ENCODE measurements around the gene IDH3B. TPM values are rescaled to one million over a fixed set of nuclear protein-coding genes. Genes with fewer than 3 reads are reported as not detected.
A peak's percentile ranks its signal among the peaks of the same experiment; 100 is the strongest.

The IDH3B gene
- total and polyA plus RNA-seq, 9 of the 15 experiments (the other 6 are each of a cell fraction or from before 2014, with no cell fraction given): 91.7 to 224 (median 155) TPM

DNA sequence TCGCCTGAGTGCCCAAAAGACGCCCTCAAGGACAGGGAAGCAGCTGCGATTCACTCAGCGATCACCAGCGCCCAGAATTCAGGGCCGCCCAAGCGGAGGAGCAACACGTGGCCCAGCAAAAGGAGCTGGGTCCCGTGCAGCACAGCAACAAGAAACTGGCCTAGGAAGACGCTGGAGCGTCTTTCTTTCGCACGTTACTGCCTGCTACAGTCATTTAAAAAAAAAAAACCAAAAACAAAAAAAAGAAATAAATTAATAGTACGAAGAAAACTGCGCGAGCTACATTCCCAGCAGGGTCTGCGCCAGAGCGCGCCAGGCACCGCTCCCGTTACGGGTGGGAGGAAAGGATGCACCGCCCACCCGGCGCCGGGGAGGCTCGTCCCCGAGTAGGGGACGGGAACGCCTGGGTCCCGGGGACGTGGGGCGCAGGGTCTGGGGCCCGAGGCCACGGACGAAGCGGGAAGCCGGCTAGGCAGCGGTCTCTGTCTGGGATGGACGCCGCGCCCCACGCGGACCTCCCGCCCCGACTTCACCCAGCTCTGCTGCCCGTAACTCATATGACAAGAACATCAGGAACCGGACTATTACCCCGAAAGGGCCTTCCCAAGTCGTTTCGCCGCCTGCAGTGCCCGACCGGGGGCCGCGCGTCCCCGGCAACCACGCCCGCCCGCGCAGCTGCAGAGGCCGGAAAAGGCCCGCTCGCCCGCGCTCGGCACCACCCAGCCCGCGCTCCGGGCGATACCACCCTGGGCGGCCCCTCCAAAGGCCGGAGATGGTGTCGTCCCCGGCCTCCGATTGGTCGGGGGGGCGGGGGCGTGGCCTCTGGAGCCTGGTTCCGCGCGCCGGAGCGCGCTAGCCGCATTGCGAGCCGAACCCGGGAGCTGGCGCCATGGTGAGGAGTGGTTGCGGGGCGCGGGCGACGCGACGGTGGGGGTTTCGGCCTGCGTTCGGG is 12.0 kb downstream of the IDH3B start, which contains the start of gene NOP56 (continued):
- TF ChIP-seq, protein P1, sequence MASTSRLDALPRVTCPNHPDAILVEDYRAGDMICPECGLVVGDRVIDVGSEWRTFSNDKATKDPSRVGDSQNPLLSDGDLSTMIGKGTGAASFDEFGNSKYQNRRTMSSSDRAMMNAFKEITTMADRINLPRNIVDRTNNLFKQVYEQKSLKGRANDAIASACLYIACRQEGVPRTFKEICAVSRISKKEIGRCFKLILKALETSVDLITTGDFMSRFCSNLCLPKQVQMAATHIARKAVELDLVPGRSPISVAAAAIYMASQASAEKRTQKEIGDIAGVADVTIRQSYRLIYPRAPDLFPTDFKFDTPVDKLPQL (IDR thresholded peaks at IDR 0.05; ENCODE audit: extremely low read depth, insufficient read length): no peak
- TF ChIP-seq, protein P2, sequence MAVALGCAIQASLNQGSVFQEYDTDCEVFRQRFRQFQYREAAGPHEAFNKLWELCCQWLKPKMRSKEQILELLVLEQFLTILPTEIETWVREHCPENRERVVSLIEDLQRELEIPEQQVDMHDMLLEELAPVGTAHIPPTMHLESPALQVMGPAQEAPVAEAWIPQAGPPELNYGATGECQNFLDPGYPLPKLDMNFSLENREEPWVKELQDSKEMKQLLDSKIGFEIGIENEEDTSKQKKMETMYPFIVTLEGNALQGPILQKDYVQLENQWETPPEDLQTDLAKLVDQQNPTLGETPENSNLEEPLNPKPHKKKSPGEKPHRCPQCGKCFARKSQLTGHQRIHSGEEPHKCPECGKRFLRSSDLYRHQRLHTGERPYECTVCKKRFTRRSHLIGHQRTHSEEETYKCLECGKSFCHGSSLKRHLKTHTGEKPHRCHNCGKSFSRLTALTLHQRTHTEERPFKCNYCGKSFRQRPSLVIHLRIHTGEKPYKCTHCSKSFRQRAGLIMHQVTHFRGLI (CRISPR knock-in tag; IDR thresholded peaks at IDR 0.05): no peak
- TF ChIP-seq HNRNPL (IDR thresholded peaks at IDR 0.05; ENCODE audit: low read depth, low read length): no peak; the same call in 1 of the 2 replicates
- no peak for TF ChIP-seq COPS2 (conservative IDR thresholded peaks at IDR 0.05)
- no peak for TF ChIP-seq ZNF133 (CRISPR knock-in tag; IDR thresholded peaks at IDR 0.05)
- TF ChIP-seq POLR2AphosphoS2 (IDR thresholded peaks at IDR 0.05; ENCODE audit: low read length): no peak
- TF ChIP-seq, protein P3, sequence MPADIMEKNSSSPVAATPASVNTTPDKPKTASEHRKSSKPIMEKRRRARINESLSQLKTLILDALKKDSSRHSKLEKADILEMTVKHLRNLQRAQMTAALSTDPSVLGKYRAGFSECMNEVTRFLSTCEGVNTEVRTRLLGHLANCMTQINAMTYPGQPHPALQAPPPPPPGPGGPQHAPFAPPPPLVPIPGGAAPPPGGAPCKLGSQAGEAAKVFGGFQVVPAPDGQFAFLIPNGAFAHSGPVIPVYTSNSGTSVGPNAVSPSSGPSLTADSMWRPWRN (IDR thresholded peaks at IDR 0.05; ENCODE audit: low read depth): no peak
- peak; percentile 87 for TF ChIP-seq U2AF1 (optimal IDR thresholded peaks at IDR 0.05; ENCODE audit: low read depth, low read length)
- TF ChIP-seq, protein P4, sequence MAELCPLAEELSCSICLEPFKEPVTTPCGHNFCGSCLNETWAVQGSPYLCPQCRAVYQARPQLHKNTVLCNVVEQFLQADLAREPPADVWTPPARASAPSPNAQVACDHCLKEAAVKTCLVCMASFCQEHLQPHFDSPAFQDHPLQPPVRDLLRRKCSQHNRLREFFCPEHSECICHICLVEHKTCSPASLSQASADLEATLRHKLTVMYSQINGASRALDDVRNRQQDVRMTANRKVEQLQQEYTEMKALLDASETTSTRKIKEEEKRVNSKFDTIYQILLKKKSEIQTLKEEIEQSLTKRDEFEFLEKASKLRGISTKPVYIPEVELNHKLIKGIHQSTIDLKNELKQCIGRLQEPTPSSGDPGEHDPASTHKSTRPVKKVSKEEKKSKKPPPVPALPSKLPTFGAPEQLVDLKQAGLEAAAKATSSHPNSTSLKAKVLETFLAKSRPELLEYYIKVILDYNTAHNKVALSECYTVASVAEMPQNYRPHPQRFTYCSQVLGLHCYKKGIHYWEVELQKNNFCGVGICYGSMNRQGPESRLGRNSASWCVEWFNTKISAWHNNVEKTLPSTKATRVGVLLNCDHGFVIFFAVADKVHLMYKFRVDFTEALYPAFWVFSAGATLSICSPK (IDR thresholded peaks at IDR 0.05; ENCODE audit: borderline replicate concordance): no peak
- TF ChIP-seq RHOXF2B (CRISPR knock-in tag; conservative IDR thresholded peaks at IDR 0.05): no peak
- peak; percentile 29; the same call in 1 of the 2 replicates for TF ChIP-seq DPF2 (IDR thresholded peaks at IDR 0.05)
- TF ChIP-seq SETDB1 (IDR thresholded peaks at IDR 0.05; ENCODE audit: low read length): no peak
- peak; percentile 67 for TF ChIP-seq FIP1L1 (IDR thresholded peaks at IDR 0.05; ENCODE audit: low read depth, low read length, poor library complexity, severe bottlenecking)
- TF ChIP-seq SPI1 (IDR thresholded peaks at IDR 0.05; ENCODE audit: borderline replicate concordance, low read depth, low read length): no peak
- TF ChIP-seq XRCC3 (IDR thresholded peaks at IDR 0.05): no peak
- TF ChIP-seq ELF2 (CRISPR knock-in tag; IDR thresholded peaks at IDR 0.05): no peak
- no peak for TF ChIP-seq NFE2 (IDR thresholded peaks at IDR 0.05; ENCODE audit: low read depth)
- 0 out of 2 replicates have a peak, but pooled peaks have one; percentile 8 for TF ChIP-seq SMARCC2 (IDR thresholded peaks at IDR 0.05; ENCODE audit: low read depth)
- no peak for TF ChIP-seq CBX8 (IDR thresholded peaks at IDR 0.05; ENCODE audit: borderline replicate concordance, extremely low read depth, low read depth, low read length, poor library complexity, severe bottlenecking)
- peak; percentile 96 for TF ChIP-seq TAF1 (IDR thresholded peaks at IDR 0.05; ENCODE audit: control insufficient read depth, extremely low read depth, insufficient read depth, low read length, severe bottlenecking)

All from K562 (cell line).